Activated CD8-positive, alpha-beta memory T cell treated with anti-CD3 and anti-CD28 coated beads for 1 hour (primary cell): ENCODE results near the gene ARHGAP42.

Experiments
- DNase-seq, 2 donors: peaks; one replicate each; pipeline ENCODE4 v3.0.0-alpha.2; 2020; ENCODE audit warnings: low read depth in 1 of 2; ENCODE audit errors: extremely low read depth in 1 of 2

ARHGAP42 gene

GRCh38 chr11:100757646-100758045 is 70.6 kb downstream of the ARHGAP42 start:
- DNase-seq = no peak

GRCh38 chr11:100759106-100759505 is 72.0 kb downstream of the ARHGAP42 start:
- no peak for DNase-seq

DNA sequence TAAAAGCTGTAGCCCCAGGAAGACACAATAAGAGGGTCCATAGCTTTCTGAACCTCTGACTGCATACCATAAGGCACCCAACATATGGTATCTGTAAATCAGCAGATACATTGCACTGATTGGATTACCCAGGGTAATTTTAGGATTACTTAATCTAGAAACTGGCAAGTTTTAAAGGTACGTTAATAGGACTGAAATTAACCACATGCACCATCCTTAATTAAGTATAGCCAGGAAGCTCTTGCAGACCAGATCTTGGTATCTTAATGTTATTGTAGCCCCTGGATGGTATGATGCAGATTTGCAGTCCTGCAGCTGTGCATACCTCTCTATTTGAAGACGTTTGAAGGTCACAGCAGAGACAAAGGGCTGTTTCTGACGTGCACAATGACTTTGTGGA is 72.8 kb downstream of the ARHGAP42 start:
- no peak for DNase-seq

DNA sequence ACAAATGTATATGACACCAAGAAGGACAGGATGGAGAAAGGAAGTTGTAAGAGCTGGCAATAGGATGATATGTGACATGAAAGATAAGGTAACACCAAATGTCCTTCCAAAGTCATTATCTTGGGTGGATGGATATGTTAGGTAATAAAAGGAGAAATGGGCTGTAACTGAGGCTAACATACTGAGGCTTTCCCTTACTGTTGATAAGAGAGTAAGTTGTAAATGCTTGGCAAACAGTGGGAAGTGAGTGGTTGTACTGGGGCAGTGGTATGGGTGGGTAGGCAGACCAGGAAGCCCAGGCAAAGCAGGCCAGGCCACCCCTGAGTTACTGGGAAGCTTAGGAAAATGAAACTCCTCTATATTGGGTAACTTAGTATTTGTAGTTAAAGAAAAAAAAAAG is 73.7 kb downstream of the ARHGAP42 start:
- no peak for DNase-seq

DNA sequence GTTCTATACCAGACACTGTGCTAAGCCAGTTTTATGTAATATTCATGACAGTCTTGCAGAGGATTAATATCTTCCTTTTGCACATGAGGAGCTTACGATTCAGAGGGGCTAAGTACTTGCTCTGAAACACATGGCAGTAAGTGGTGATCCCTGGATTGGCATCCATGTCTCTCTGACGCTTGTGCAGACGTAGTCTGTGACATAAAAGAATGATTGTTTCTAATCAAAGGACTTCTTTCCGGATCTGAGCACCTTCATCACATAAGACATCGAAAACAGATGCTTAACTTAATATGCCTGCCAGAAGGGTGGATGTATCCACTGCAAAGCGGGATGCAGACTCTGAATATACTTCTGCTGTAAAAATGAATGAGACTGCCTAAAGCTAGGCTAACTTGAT is 74.8 kb downstream of the ARHGAP42 start:
- no peak for DNase-seq

- no peak for DNase-seq
Observed at GRCh38 chr11:100766764-100767163, 79.7 kb downstream of the ARHGAP42 start.

GRCh38 chr11:100769165-100769564 is 82.1 kb downstream of the ARHGAP42 start:
- DNase-seq = no peak

- DNase-seq = no peak
Observed at GRCh38 chr11:100769617-100770016, 82.5 kb downstream of the ARHGAP42 start.

DNA sequence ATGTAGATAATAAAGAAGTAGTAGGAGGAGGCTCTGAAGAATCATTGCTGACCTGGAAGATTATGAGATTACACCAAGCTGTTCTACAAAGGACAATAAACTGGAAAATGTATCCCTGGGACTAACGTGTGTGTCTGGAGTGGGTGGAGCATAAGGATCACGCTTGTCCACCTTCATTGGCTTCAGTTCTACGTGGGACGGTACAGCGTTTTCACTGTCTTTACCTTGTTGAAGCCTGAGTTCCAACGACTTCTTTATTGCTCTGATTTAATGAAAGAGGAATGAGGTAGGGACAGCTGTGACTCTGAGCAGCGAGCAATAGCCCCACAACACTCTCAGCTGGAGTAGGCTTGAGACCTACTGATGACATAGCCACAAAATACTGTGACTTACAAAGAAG is 87.0 kb downstream of the ARHGAP42 start:
- no peak for DNase-seq

DNA sequence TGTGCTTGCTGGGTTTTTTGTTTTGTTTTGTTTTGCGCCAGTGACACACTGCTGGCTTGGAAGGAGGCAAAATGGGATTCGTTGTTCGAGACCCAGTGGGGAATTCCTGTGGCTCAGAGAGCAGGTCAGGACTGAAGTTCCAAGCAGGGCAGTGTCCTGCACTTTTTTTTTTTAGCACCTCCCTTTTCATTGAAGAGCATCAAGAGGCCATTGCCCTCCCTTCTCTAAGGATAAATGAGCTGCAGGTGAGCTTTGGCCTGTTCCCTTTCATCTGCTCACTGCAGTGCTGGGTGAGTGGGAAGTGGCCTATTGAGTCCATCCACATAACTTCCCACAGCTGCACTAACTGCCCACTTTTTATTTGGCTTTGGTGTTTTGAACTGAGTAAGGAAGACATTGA is 87.8 kb downstream of the ARHGAP42 start:
- no peak for DNase-seq

DNA sequence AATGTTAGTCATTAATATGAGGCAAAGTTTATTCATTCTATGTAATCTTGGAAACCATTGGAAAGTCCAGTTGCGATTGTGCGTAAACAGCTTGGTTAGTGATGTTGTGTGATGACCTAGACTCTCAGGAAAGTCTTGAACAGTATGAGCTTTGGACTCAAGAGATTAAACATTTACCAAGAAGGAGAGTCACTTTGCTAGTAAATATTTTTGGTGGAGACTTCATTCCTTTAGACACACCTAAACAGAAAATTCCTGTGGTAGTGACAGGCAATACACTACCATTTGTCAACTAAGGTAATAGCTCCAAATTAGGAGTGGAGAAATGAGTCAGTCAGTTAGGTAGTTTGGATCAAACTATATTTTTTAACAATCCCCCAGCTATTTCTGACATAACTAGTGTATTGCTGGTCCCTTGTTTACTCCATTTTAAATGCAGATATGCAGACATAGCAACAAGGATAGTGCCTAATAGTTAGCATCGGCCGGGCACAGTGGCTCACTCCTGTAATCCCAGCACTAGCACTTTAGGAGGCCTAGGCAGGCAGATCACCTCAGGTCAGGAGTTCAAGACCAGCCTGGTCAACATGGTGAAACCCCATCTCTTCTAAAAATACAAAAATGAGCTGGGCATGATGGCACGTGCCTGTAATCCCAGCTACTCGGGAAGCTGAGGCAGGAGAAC is 89.3 kb downstream of the ARHGAP42 start:
- no peak for DNase-seq

DNA sequence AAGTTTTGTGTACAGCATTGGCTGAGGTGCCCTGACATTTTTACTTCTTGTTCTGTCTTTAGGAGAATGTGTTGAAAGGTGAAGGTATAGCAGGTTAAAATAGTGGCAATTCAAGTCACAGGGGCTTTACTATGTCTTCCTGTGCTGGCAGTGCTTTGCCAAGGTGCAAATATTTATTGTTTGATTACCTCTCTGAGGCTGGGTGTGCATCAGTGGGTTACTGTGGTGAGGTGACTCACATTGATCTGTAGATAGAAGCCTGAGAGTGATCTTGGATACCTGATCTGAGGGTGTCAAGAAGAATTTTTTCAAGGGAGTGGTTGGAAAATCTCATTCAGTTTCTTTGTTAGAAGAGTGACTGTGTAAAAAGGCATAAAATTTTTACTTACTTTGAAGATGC is 90.0 kb downstream of the ARHGAP42 start:
- no peak for DNase-seq

DNA sequence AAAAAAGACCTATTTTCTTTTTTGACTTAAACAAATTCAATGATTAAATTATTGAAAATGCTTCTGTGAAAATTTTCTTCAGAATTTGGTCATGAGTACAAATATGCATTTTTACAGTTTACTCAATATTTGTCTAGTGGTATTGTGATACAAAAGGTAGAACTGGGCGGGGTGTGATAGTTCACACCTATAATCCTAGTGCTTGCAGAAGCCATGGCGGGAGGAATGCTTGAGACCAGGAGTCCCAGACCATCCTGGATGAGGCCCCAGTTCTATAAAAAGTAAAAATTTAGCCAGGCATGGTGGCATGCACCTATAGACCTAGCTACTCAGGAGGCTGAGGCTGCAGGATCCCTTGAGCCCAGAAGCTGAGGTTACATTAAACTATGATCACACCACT is 90.6 kb downstream of the ARHGAP42 start:
- DNase-seq = no peak

DNA sequence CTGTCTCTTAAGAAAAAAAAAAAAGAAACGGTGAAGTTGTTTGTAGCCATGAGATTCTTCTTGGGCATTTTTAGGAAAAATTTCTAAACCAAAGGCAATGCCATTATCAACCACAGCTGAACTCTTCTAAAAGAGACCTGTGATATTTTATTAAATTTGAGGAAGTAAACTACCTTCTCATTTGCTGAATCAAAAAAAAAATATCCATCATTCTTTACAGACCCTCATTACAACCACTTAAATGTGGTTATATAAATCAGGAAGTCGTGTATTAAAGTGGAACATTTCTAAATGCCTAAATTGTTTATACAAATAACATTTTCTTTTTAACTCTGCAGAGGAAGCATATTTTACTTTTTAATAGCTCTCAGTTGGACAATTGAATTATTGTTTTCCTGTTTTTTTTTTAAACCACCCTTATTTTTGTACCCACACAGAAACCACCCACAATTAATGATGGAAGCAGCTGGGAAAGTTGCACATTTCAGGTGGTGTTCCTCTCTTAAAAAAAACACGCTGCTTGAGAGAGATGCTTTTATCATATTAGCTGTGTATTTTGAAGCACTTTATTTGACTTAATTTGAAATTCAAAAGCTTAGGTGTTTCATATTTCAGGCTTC is 91.2 kb downstream of the ARHGAP42 start:
- DNase-seq = no peak

- no peak for DNase-seq
Observed at GRCh38 chr11:100780470-100780869, 93.4 kb downstream of the ARHGAP42 start.

DNA sequence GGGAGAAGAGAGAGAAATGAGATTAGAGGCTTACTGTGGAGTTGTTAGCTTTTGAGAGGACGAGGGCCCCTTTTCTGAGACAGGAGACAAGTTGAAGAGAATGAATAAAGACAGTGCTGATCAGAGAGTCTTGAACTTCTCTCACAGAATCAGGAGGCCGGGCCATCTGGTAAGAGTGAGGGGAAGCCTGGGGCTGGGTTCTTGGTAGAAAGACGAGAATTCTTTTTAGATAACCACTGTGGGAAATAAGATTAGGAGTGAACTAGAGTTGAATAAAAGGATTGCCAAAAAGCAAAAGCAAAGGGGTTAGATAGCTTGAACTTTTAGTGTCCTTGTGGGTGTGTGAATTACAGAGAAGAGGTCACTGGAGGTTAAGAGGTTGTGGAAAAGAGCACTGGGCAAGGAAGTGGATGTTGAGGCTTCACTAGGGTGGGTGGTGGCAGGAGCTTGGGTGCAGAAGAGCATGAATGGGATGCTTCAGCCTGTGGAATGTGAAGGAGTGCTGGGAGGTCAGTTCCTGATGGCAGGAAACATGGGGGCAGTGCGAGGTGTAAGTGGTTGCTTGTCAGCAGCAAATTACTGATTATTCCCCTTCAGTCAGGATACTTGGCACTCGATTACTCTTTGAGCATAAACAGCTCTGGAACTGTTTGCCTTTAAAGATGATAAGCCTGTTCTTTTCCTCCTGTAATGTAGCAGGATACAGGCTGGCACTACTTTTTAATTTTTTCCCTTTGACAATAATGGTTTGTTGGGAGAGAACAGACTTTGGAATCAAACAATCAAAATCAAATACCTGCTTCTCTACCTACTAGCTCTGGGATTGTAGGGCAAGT is 98.3 kb downstream of the ARHGAP42 start:
- DNase-seq = no peak

- DNase-seq = no peak
Observed at GRCh38 chr11:100788561-100789295, 101.6 kb downstream of the ARHGAP42 start.

DNA sequence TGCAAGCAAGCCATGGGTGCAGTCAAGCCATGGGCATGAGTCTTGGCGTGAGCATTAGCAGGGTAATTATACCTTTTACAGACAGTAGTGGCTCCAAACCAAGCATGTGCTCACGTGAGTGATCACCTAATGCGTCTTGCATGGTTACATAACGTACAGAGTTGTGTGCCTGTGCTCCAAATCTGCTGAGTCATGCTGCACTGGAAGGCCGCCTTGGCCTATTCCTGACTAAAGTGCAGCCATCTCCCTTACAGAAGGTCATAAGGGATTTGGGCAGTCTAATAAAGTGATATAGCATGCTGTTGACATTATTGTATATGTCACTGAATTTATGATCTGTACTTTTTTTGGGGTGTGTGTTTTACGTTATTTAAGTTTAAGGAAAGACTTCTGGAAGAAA is 102.4 kb downstream of the ARHGAP42 start:
- no peak for DNase-seq

- no peak for DNase-seq
Observed at GRCh38 chr11:100790073-100790472, 103.0 kb downstream of the ARHGAP42 start.

DNA sequence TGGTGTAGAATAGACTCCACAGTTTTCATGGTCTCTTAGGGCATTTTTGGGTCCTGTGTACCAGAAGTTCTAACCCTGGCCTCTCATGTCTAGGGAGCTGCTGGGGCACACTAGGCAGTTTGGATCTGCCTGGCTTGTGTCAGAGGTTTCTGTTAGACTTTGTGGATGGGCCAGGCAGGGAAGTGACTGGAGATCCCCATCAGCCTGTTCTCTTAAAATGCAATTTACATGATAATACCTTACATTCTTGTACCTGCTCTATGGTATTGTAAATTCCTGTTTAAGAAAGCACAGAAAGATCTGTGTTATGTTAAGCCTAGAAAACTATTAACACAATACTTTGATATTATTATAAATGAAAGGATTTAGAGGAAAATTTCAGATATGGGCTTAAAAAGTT is 104.0 kb downstream of the ARHGAP42 start:
- DNase-seq = no peak

GRCh38 chr11:100791860-100792259 is 104.8 kb downstream of the ARHGAP42 start:
- no peak for DNase-seq
